Mesenchymal stem cell (in vitro differentiated cells and primary cell): ENCODE data around the gene HABP4.

Source experiments
- DNase-seq: peaks from one replicate; pipeline ENCODE4 v3.0.0-alpha.2; 2013
- H2AFZ ChIP-seq: one replicate; pipeline ENCODE4 v1.6.1; 2013; ENCODE audit warnings: low read depth, mild to moderate bottlenecking, control low read depth, inconsistent platforms, low read length, moderate library complexity
- H2AK5ac ChIP-seq: 2 replicates; pipeline ENCODE4 v1.6.1; 2013; ENCODE audit warnings: low read length, moderate library complexity, mild to moderate bottlenecking, inconsistent platforms; ENCODE audit not compliant: severe bottlenecking
- H2BK120ac ChIP-seq: one replicate; pipeline ENCODE4 v1.6.1; 2013; ENCODE audit warnings: low read depth, mild to moderate bottlenecking, inconsistent platforms, low read length, moderate library complexity
- H2BK12ac ChIP-seq, 2 experiments: one replicate each; pipeline ENCODE4 v1.6.1; 2013; ENCODE audit warnings: inconsistent platforms in 2 of 2, low read length in 2 of 2, mild to moderate bottlenecking in 2 of 2, moderate library complexity in 2 of 2, control low read depth in 1 of 2
- H2BK15ac ChIP-seq: one replicate; pipeline ENCODE4 v1.6.1; 2013; ENCODE audit warnings: mild to moderate bottlenecking, low read depth, inconsistent platforms; ENCODE audit not compliant: poor library complexity, severe bottlenecking
- H2BK5ac ChIP-seq: 2 replicates; pipeline ENCODE4 v1.6.1; 2013; ENCODE audit warnings: low read depth, mild to moderate bottlenecking, low read length, control low read depth, inconsistent platforms; ENCODE audit not compliant: poor library complexity, severe bottlenecking
- H3K14ac ChIP-seq, 2 experiments: one replicate each; pipeline ENCODE4 v1.6.1; 2013; ENCODE audit warnings: inconsistent platforms in 2 of 2, low read length in 2 of 2, control low read depth in 1 of 2, mild to moderate bottlenecking in 1 of 2, moderate library complexity in 1 of 2
- H3K18ac ChIP-seq, 2 experiments: one replicate each; pipeline ENCODE4 v1.6.1; 2013; ENCODE audit warnings: inconsistent platforms in 2 of 2, low read length in 2 of 2, control low read depth in 1 of 2, low read depth in 1 of 2, mild to moderate bottlenecking in 1 of 2
- H3K23ac ChIP-seq, 2 experiments: one replicate each; pipeline ENCODE4 v1.6.1; 2013; ENCODE audit warnings: inconsistent platforms in 2 of 2, low read length in 2 of 2, mild to moderate bottlenecking in 2 of 2, moderate library complexity in 2 of 2, control low read depth in 1 of 2
- H3K27ac ChIP-seq: 2 replicates; pipeline ENCODE4 v1.5.1; 2013; ENCODE audit warnings: mild to moderate bottlenecking, moderate library complexity, low read length, control low read depth, inconsistent platforms; ENCODE audit not compliant: poor library complexity, severe bottlenecking
- H3K27me3 ChIP-seq, 2 experiments: 2 replicates each; pipeline versions ENCODE4 v1.6.1 to v1.7.0; 2013; ENCODE audit warnings: low read length in 2 of 2, mild to moderate bottlenecking in 2 of 2, moderate library complexity in 2 of 2, control low read depth in 1 of 2, inconsistent platforms in 1 of 2; ENCODE audit not compliant: control insufficient read depth in 1 of 2, insufficient read depth in 1 of 2
- H3K36me3 ChIP-seq, 2 experiments: 2 replicates each; pipeline versions ENCODE4 v1.6.1 to v1.7.0; 2013; ENCODE audit warnings: low read length in 2 of 2, control low read depth in 1 of 2, inconsistent platforms in 1 of 2, low read depth in 1 of 2, mild to moderate bottlenecking in 1 of 2; ENCODE audit not compliant: insufficient read depth in 2 of 2, control insufficient read depth in 1 of 2
- H3K4ac ChIP-seq, 2 experiments: one replicate each; pipeline ENCODE4 v1.6.1; 2013; ENCODE audit warnings: inconsistent platforms in 2 of 2, low read length in 2 of 2, mild to moderate bottlenecking in 2 of 2, moderate library complexity in 2 of 2, control low read depth in 1 of 2, low read depth in 1 of 2
- H3K4me1 ChIP-seq: 2 replicates; pipeline ENCODE4 v1.6.1; 2013; ENCODE audit warnings: low read depth, low read length, control low read depth; ENCODE audit not compliant: control insufficient read depth, insufficient read depth
- H3K4me2 ChIP-seq: 2 replicates; pipeline ENCODE4 v1.6.1; 2013; ENCODE audit warnings: low read length, mild to moderate bottlenecking, inconsistent platforms; ENCODE audit not compliant: poor library complexity, severe bottlenecking
- H3K4me3 ChIP-seq, 2 experiments: 2 replicates each; pipeline versions ENCODE4 v1.5.1 to v1.7.0; 2013; ENCODE audit warnings: low read length in 2 of 2, mild to moderate bottlenecking in 2 of 2, control low read depth in 1 of 2, low read depth in 1 of 2; ENCODE audit not compliant: insufficient read depth in 1 of 2
- H3K79me1 ChIP-seq: replicated peaks from 2 replicates; pipeline ENCODE4 v1.6.1; 2013; ENCODE audit warnings: mild to moderate bottlenecking, control low read depth, low read length, inconsistent platforms; ENCODE audit not compliant: poor library complexity, severe bottlenecking
- H3K9ac ChIP-seq: 2 replicates; pipeline ENCODE4 v1.7.0; 2013; ENCODE audit warnings: mild to moderate bottlenecking, low read length, moderate library complexity
- H3K9me3 ChIP-seq: 2 replicates; pipeline ENCODE4 v1.7.0; 2013; ENCODE audit warnings: mild to moderate bottlenecking, low read length; ENCODE audit not compliant: control insufficient read depth
- H4K8ac ChIP-seq: one replicate; pipeline ENCODE4 v1.6.1; 2013; ENCODE audit warnings: inconsistent platforms, mild to moderate bottlenecking, low read length, moderate library complexity
- H4K91ac ChIP-seq: one replicate; pipeline ENCODE4 v1.6.1; 2013; ENCODE audit warnings: mild to moderate bottlenecking, low read length, inconsistent platforms
- WGBS: methylation state at CpG from one replicate; pipeline ENCODE4 v1.1.7; 2013; ENCODE audit warnings: mixed read lengths; 5-methylcytosine and 5-hydroxymethylcytosine counted together

Gene HABP4

GRCh38 chr9:96522366-96522765, 72.4 kb downstream of the HABP4 start:
- H3K9ac ChIP-seq, result no peak overlapping the region
- H3K14ac ChIP-seq, result no peak overlapping the region
- no peak overlapping the region for H4K8ac ChIP-seq
- H2BK15ac ChIP-seq, result no peak overlapping the region
- H3K18ac ChIP-seq, result no peak overlapping the region
- no peak overlapping the region for H3K4me2 ChIP-seq
- no peak overlapping the region for H3K4me3 ChIP-seq
- no peak overlapping the region for H2BK12ac ChIP-seq
- no peak for DNase-seq
- no peak overlapping the region for H4K91ac ChIP-seq
- WGBS, result 100% methylated on average over 2 of the region's 4 CpGs
- H3K4ac ChIP-seq, result no peak overlapping the region
- no peak overlapping the region for H3K23ac ChIP-seq
- H2AK5ac ChIP-seq, result no peak overlapping the region
- peaks cover 2% of the 10 kb centered on the region for H3K4me1 ChIP-seq
- H3K79me1 ChIP-seq, result peaks cover 2% of the 10 kb centered on the region
- no peak overlapping the region for H3K27ac ChIP-seq
- no peak overlapping the region for H2AFZ ChIP-seq
- H2BK120ac ChIP-seq, result no peak overlapping the region
- no peaks in the 10 kb centered on the region for H3K9me3 ChIP-seq
- no peak overlapping the region for H2BK5ac ChIP-seq
- no peaks in the 10 kb centered on the region for H3K27me3 ChIP-seq
- H3K36me3 ChIP-seq, result peaks cover 8 to 66% of the 10 kb centered on the region in 2 experiments

GRCh38 chr9:96523374-96523773, 73.4 kb downstream of the HABP4 start:
- H3K9ac ChIP-seq, result no peak overlapping the region
- peaks cover 5 to 66% of the 10 kb centered on the region in 2 experiments for H3K36me3 ChIP-seq
- peaks cover 2% of the 10 kb centered on the region for H3K79me1 ChIP-seq
- H3K4me3 ChIP-seq, result no peak overlapping the region
- H2BK5ac ChIP-seq, result no peak overlapping the region
- no peak for DNase-seq
- no peak overlapping the region for H4K91ac ChIP-seq
- no peak overlapping the region for H2AFZ ChIP-seq
- no peaks in the 10 kb centered on the region for H3K9me3 ChIP-seq
- H3K14ac ChIP-seq, result no peak overlapping the region
- H3K4me2 ChIP-seq, result no peak overlapping the region
- H3K4ac ChIP-seq, result no peak overlapping the region
- 96% methylated on average over 6 of the region's 7 CpGs for WGBS
- H2AK5ac ChIP-seq, result no peak overlapping the region
- no peaks in the 10 kb centered on the region for H3K27me3 ChIP-seq
- no peak overlapping the region for H2BK120ac ChIP-seq
- no peak overlapping the region for H3K23ac ChIP-seq
- H4K8ac ChIP-seq, result no peak overlapping the region
- no peak overlapping the region for H2BK12ac ChIP-seq
- H2BK15ac ChIP-seq, result no peak overlapping the region
- H3K18ac ChIP-seq, result no peak overlapping the region
- H3K27ac ChIP-seq, result no peak overlapping the region
- H3K4me1 ChIP-seq, result peaks cover 2% of the 10 kb centered on the region

DNA sequence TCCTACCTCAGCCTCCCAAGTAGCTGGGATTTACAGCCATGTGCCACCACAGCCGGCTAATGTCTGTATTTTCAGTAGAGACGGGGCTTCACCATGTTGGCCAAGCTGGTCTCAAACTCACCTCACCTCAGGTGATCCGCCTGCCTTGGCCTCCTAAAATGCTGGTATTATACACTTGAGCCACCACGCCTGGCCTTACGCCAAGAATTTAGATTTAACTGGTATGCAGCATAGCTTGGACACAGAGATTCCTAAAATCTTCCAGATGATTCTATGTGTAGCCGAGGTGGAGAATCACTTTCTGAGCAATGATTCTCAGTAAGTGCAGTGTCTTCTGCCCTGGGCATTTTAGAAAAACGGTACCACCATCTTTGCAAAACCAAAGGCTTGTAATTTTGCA, 74.1 kb downstream of the HABP4 start:
- H3K18ac ChIP-seq, result no peak overlapping the region
- no peak overlapping the region for H3K14ac ChIP-seq
- H3K9ac ChIP-seq, result no peak overlapping the region
- H3K9me3 ChIP-seq, result no peaks in the 10 kb centered on the region
- H2BK120ac ChIP-seq, result no peak overlapping the region
- no peak overlapping the region for H4K8ac ChIP-seq
- H3K27me3 ChIP-seq, result no peaks in the 10 kb centered on the region
- DNase-seq, result no peak
- no peak overlapping the region for H4K91ac ChIP-seq
- no peak overlapping the region for H2BK15ac ChIP-seq
- H2BK5ac ChIP-seq, result no peak overlapping the region
- no peak overlapping the region for H3K4me3 ChIP-seq
- no peak overlapping the region for H3K4ac ChIP-seq
- peaks cover 5 to 69% of the 10 kb centered on the region in 2 experiments for H3K36me3 ChIP-seq
- H2AFZ ChIP-seq, result no peak overlapping the region
- H3K4me1 ChIP-seq, result peaks cover 2% of the 10 kb centered on the region
- peaks cover 2% of the 10 kb centered on the region for H3K79me1 ChIP-seq
- no peak overlapping the region for H3K23ac ChIP-seq
- no peak overlapping the region for H2BK12ac ChIP-seq
- WGBS, result 96% methylated on average over 7 of the region's 7 CpGs
- H3K27ac ChIP-seq, result no peak overlapping the region
- no peak overlapping the region for H3K4me2 ChIP-seq
- no peak overlapping the region for H2AK5ac ChIP-seq

- no peak overlapping the region for H2BK120ac ChIP-seq
- no peak overlapping the region for H3K4me3 ChIP-seq
- WGBS, result 92% methylated on average over 2 of the region's 2 CpGs
- no peak overlapping the region for H2BK15ac ChIP-seq
- no peak overlapping the region for H2BK5ac ChIP-seq
- H3K4me1 ChIP-seq, result peaks cover 2% of the 10 kb centered on the region
- peaks cover 2% of the 10 kb centered on the region for H3K79me1 ChIP-seq
- H3K18ac ChIP-seq, result no peak overlapping the region
- H3K23ac ChIP-seq, result no peak overlapping the region
- DNase-seq, result no peak
- H3K36me3 ChIP-seq, result peaks cover 5 to 77% of the 10 kb centered on the region in 2 experiments
- H3K9me3 ChIP-seq, result no peaks in the 10 kb centered on the region
- H3K4ac ChIP-seq, result no peak overlapping the region
- no peak overlapping the region for H3K9ac ChIP-seq
- H3K14ac ChIP-seq, result no peak overlapping the region
- no peak overlapping the region for H3K4me2 ChIP-seq
- no peak overlapping the region for H2AK5ac ChIP-seq
- no peak overlapping the region for H2AFZ ChIP-seq
- H3K27ac ChIP-seq, result no peak overlapping the region
- no peaks in the 10 kb centered on the region for H3K27me3 ChIP-seq
- H4K91ac ChIP-seq, result no peak overlapping the region
- H4K8ac ChIP-seq, result no peak overlapping the region
- no peak overlapping the region for H2BK12ac ChIP-seq
Measured at GRCh38 chr9:96524764-96525163, 74.8 kb downstream of the HABP4 start.
